RPMI8226 (cell line): ENCODE results near the gene HNRNPR.
"Not testable (repeated sequence)": the region's sequence is repeated elsewhere in the genome, so short reads cannot be mapped to it uniquely, and the experiment has no call there.

Source experiments
- DNase-seq: peaks from one replicate; pipeline ENCODE4 v3.0.0-alpha.2; 2015

The HNRNPR gene

DNA sequence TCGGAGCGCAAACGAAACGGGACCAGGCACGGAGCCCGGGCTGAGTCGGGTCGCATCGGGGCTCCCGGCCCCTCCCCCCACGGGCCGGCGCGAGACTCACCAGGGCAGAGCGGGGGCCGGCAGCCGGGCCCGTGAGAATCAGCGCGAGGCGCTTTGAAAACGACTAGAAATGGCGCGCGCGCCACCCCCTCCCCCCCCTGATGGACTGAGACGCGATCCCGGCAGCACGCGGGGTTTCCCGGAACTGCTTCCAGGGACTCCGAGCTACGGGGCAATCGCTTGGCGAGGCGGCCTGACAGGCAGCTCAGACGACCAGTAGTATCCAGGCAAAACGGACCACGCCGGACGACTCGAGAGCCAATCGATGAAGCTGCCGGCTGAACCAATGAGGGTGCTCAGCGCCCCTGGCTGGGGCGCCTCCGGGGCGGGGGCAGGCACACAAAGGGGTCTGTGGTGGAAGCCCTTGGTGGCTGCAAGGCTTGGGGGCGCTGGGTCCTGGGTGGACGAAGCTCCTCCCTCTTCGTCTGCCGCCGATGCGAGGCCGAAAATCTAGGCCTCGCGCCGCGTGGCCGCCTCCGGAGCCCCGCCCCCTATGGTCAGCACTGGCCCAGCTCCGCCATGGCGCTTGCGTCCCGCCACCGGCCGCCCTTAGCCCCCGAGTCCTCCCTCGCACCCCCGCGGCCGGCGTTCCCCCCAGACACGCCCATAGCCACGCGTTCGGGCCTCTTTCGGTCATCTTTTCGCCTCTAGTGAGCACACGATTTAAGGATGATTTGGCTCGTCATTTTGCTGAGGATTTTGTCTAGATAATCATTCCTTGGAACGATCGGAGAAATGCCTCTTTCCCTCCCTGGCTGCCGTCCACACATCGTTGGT, at the start of gene HNRNPR:
Gene HNRNPR, minus strand, starts transcription at position 174 of the 876 bp plus-strand sequence. CDS start 3,276 bp downstream, outside the sequence.
- DNase-seq = peak; percentile 100

DNA sequence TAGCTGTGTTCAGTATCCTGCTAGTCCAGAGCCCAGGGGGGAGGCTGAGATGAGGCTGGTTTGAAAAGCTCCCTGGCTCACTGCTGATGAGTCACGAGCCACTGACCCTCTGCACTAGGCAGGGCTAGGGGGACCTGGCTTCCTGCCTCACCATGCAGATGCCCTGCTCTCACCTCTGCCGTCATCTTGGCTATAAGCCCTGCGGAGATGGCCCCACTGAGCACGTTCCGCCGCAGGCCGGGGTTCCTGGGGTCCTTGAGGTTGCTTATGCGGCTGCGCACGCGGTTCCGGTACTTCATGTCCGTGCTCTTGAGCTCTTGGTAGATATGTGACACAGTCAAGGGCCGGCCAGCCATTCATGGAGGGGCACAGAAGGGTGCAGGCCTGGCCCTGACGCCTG, 49.6 kb upstream of the HNRNPR start:
- DNase-seq = no peak

DNA sequence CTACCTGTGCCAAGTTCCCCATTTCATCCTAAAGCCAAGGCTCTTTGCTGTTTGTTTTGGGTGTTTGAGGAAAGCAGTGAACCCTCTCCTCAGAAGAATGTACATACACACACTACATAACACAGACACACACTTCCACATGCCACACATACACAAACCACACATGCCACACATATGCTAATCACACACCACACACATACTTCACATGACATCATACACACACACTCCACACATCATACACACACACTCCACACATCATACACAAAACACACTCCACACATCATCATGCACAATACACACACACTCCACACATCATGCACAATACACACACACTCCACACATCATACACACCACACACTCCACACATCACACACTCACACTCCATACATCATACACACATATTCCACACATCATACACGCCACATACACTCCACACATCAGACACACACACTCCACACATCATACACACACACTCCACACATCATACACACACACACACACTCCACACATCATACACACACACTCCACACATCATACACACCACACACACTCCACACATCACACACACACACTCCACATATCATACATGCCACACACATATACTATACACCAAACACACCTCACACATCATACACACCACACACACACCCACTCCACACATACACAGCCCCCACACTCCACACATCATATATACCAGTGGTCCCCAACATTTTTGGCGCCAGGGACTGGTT, 48.2 kb upstream of the HNRNPR start:
- no peak for DNase-seq

DNA sequence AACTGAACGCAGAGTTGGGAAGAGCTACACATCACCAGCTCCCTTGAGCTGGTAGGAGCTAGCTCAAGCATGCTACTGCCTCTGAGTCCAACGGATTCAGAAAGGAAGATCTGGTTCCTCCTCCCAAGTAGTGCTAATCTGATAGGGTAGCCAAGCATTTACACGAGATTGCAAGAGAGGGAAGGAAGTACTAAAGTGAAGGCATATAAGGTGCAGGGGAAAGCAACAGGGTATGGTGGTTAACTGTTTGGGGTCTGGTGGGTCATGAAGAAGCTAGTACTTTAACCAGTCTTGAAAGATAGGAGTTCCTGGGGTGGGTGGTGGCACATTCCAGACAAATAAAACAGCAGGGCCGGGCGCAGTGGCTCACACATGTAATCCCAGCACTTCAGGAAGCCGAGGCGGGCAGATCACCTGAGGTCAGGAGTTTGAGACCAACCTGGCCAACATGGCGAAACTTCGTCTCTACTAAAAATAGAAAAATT, 45.8 kb upstream of the HNRNPR start:
- peak; percentile 59 for DNase-seq

DNA sequence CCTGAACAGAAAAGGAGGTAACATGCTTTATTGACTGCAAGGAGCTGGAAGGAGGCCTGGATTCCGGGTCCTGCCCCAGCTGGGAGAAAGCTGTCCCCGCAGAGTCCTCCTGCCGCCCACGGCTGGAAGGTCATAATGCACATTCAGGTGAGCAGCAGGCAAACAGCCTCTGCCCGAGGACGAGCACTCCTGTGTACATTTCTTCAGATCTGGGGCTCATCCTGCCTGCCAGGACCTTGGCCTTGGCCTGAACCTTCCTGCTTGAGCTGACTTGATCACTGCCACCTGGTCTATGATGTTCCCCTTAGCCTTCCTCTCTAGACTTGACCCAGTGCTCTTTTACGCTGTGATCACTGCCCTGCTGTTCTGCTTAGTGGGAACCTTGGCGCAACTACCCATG, 43.4 kb upstream of the HNRNPR start:
- DNase-seq = no peak

DNA sequence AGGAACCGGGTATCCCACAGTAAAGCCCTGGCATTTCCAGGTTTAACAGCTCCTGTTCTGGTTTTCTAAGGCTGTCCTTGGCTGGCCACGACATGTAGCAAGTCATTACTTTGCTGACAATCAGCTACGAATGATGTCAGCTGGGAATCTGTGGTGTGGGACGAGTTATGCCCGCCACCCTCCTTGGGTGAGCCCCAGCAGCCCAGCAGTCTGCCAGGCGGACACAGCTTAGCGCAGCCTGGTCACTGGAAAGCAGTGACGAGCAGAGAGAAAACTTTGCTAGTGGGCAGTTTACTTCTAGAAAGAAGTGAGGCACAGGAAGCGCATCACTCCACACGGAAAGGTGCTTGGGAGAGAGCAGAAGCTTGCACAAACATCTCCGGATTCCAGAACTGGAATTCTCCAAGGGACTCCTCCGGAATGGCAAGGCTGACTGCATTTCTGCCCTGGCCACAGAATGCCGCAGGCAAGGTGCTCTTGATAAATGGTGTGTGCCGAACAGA, 41.1 kb upstream of the HNRNPR start:
- DNase-seq = no peak

DNA sequence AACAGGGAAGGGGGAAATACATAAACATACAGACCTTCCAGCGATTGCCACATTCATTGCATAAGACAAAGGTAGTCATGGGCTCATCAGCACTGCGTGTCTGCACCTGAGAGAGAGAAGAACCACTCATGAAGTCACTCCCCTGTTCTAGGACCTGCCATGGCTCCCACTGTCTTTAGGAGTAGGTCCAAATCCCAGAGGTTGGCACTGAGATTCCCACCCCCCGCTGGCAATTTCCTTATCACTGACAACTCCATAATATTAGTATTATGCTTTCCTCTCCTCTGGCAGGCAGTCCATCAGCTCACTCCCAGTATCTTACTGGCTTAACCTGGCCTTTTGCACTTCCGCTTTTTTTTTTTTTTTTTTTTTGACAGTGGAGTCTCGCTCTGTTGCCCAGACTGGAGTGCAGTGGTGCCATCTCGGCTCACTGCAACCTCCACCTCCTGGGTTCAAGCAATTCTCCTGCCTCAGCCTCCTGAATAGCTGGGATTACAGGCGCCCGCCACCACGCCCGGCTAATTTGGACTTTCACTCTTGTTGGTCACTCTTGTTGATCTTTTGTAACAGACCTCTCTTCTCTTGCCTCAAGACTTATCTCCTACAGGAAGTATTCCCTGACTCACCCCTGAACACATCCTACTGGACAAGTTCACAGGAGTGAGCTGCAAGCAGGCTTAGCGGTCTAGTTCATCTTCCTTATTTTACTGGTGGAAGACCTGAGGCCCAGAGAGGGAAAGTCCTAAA, 40.4 kb upstream of the HNRNPR start:
- peak; percentile 42 for DNase-seq

DNA sequence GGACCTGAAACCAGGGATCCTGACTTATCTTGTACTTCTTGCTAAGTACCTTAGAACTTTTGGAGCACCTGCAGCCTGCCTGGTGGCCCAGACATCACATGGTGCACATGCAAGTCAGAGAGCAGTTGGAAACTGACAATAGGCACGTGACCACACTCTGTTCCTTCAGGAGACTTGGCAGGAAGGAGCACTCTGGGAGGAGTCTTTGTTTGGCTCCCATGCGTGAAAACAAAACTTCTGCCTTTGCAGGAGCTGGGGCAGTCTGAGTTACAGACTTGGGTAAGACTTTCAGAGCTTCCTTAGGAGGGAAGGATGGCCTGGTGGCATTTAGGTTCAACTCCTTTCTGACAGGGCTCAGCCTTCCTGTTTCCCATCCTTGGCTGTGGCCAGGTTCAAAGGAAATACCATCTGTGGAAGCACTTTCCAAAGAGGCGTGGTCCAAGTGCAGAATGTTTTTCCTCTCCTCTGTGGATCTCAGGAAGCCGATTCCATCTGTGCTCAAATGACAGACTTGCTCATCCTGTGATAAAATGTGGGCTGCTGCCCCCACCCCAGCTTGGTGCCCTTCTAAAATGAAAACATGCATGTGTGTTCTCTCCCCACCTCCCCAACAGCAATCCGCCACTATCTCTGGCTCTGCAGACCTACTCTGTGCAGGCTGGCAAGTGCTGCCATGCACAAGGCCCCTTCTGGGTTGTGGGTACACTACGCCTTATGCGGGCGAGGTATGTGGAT, 39.7 kb upstream of the HNRNPR start:
- DNase-seq = peak; percentile 55

DNA sequence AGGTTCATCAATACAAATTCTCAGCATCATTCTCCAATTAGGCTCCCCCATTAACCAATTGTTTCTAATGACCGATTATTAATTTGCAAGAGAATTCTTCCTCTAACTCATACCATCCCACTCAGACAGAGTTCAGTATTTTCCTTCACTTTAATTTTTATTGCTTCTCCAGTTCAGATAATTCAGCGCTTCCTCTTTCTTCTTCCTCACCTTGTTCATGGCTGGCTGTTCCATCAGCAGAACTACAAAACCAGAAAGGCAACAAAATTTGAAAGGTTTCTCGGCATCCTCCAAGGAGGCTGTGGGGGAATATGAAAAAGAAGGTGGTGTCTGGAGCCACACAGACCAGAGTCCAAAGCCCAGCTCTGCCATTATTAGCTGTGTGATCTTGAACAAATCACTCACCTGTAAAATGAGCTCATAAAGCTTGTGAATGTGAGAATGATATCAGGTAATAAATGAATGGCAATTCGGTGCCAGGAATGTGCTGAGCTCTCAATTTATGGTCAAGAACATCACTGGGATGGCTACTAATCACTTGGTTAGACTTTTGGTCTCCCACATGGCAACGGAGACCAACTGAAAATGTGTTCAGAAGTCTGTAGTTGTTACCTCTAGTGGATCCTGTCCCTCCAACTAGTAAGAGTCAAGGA, 37.3 kb upstream of the HNRNPR start:
- DNase-seq = no peak

DNA sequence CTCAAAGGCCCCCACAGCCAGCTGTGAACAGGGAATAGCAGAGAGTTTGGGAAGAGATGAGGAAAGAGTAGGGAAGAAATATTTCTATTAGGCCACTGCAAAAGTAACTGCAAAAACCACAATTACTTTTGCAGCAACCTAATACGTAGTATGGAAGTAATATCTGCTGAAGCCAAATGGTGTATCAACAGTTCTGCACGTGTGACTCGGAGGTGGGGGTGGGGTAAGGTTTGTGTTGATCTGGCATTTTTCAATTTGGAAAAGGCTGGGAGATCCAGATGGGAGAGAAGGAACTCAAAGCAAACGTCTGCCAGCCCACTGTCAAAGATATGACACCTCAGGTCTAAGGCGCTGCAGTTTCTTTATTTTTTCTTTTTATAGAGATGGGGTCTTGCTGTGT, 36.6 kb upstream of the HNRNPR start:
- DNase-seq = no peak

DNA sequence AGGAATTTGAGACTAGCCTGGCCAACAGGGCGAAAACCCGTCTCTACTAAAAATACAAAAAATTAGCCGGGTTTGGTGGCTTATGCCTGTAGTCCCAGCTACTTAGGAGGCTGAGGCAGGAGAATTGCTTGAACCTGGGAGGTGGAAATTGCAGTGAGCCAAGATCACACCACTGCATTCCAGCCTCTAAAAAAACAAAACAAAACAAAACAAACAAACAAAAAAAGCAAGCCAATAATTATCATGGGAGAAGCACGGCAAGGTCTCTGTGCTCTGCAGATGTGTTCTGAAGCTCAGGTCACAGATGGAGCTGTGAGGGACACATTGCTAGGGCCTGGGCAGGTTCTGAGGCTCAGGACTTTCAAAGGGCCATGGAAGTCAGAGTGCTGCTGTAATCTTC, 36.2 kb upstream of the HNRNPR start:
- not testable (repeated sequence) for DNase-seq

DNA sequence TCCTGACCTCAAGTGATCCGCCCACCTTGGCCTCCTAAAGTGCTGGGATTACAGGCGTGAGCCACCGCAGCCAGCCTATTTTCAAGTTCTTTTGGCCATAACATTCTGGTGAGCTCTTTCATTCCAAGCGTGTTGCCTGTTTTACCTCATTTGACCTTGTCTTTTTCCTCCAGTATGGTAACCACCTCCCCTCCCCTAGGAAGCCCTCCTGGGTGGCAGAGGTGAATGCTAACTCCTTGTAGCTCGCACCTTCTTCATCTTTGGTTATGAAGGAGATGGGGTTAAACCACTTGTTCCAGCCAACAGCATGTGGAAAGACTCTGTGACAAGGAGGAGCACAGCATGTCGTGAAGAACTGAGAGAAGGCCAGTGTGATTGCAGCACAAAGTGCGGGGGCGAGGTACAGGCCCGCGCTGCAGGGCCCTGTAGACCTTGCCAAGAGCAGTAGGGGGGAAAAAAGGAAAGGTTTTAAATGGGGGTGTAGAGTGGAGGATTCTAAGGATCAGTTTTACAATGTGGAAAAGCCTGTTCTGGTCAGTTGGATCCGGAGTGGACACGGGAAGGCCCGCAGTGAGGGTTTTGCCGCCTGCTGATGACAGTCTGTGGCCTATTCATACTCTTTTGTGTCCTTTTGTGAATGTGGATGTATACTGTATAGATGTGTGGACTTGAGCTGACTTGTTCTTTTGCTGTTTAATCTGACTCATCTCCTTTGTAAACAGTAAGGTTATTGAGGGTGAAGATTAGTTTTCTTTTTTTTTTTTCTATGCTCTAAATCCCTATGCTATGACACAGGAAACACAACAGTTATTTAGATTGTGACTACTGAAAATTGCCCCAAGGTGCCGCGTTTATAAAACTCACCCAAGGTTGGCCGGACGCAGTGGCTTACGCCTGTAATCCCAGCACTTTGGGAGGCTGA, 33.1 kb upstream of the HNRNPR start:
- no peak for DNase-seq

DNA sequence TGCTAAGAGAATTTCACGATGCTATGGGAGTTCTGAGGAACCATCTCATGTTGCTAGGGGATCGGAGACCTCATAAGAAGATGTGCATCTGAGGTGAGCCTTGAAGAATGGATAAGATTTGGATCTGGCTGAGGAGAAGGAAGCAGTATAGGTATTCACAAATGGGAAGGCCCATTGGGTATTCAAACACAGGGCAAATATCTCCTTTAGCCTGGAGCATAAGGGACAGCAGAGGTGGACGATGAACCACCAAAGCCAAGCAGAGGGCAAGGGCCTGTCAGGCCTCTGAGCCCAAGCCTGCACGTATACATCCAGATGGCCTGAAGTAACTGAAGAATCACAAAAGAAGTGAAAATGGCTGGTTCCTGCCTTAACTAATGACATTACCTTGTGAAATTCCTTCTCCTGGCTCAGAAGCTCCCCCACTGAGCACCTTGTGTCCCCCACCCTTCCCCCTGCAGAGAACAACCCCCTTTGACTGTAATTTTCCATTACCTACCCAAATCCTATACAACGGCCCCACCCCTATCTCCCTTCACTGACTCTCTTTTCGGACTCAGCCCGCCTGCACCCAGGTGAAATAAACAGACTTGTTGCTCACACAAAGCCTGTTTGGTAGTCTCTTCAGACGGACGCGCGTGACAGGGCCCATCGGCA, 30.1 kb upstream of the HNRNPR start:
- DNase-seq = not testable (repeated sequence)

DNA sequence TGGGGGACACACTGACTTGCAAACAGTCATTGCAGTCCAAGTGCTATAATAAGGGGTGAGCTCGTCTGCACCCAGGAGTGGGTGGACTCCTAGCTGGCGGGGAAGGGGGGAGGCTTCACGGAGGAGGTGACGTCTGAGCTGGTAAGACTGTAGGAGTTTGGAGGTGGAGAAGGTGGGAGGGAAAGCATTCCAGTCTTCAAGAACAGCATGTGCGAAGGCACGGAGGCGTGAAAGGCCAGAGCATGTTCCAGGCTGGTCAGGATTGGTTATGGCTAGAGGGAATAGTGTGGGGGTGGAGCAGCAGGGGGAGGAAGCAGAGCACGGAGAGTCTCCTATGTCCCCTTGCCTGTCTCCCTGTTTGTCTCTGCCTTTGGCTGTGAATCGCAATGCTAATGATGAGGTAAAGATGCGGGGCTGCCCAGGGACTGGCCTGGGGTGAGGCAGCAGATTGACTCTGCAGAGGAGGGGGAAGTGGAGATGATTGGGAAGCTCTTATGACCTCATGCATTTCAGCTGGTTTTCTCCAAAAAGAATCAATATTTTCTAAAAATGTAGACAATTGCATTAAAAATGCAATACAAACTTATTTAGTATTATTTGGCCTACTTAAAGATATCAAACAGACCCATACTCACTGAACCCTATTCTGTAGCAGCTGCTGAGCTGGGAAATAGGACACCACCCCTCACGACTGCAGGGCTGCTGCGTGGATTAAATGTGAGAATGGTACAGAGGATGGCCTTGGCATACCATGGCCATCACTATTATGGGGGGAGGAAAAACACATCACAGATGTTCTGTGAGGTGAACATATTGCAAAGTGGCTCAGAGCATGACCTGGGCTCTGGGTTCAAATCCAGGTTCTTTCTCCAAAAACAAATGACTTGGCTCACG, 28.1 kb upstream of the HNRNPR start:
- DNase-seq = no peak

DNA sequence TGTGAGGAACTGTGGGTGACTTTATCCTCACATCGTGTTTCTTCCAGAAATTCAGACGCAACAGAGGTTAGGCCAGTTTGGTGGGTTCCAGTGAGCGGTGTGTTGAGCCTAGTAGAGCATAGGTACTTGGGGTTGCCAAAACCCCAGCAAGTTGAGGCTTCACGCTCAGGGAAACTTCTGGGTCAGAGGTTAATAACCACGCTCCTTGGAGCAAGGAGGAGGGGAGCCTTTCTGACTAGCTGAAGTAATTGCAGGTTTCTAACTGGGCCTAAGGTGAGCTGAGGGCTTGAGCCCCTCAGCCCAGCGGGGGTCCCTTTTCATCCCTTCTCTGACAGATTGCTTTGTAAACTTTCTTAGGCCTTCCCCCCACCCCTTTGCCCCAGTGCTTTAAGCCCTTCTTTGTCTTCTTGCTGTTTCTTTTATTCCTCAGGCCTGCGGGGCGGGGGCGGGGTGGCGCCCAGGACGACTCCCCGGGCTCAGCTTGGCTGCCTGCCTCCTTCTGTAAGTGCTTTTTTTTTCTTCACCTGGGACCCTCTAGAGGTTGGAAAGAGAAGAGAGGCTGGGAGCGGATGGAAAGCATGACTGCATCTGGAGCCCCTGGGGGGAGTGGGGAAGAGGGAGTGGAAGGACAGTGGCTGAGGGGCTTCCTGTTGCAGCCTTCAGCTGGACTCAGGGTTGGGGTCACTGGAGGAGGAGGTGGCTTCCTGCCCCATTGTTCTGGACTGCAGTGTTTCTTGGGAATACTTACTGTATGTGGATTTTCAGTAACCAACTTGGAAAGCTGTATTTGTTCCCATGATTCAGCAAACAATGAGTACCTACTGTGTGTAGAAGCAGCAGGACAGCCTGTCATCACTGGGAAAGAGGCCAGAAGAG, 26.9 kb upstream of the HNRNPR start:
- no peak for DNase-seq

DNA sequence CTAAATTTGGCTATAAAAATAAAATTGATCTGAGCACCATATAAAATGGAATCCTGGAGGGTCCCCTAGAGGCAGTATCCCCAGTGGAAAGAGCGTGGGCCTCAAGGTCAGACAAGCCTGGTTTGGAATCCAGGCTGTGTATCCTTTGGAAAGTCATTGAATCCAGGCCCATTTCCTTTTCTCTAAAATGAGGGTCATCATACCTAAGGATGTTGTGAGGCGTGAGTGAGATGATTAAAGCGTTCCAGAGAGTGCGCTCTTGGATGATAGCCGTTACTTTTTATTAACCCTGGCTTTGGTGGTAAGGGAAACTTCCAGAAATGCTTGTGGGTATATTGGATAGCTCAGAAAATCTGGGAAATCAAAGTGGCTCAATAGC, 26.2 kb upstream of the HNRNPR start:
- DNase-seq = no peak

DNA sequence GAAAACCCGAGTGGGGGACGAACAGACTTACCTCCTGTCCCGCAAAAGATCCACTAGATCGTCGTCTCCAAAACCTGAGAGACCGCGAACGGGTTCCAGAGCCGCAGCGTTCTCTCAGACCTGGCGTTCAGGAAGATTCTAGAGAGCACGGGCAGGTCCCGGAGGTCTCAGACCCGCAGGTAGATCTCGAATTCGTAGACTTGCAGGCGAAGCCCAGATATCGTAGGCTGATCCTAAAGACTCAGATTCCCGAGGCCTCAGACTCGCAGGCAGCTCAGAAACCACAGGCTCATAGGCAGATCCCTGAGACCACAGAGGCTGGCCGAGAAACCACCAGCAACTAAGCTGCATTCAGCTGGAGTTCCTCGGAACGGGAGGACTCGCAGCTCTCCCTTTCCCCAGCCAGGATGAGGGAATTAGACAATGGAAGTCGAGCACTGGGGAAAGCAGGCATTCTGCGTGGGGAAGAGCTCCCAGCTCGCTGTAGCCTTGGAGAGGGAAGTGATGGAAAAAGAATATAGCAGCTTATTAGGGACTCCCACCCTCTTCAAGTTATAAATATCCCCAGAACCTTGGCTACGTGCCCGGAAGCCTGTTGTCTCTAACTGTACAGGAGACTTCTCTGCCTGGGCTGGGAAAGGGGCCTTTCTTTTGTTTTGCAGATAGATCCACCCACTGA, 25.4 kb upstream of the HNRNPR start, which contains the start of gene ZNF436:
Gene ZNF436, minus strand, starts transcription at position 502 of the 679 bp plus-strand sequence. CDS start 1,831 bp downstream, outside the sequence.
- peak; percentile 98 for DNase-seq
